ENCODE measurements around the gene ZFPM1. TPM values are rescaled to one million over a fixed set of nuclear protein-coding genes. Genes with fewer than 3 reads are reported as not detected.

Gene ZFPM1
- total and polyA plus RNA-seq, 2 experiments from 2014 or later = 0.53 to 2.2 TPM

- H3K36me3 ChIP-seq (ENCODE audit: insufficient read depth) = no peaks in the 10 kb centered on the region
- peaks cover 12% of the 10 kb centered on the region; the same call in 1 of the 2 replicates for H3F3A ChIP-seq (replicated peaks; ENCODE audit: low read depth)
- H3K27ac ChIP-seq (ENCODE audit: low read depth) = no peak overlapping the region
- H3K4me3 ChIP-seq = peak overlapping the region; percentile 97
- Mint-ChIP-seq H3K36me3 (ENCODE audit: low read depth) (peaks cover 2% of the 10 kb centered on the region; the same call in 1 of the 3 replicates), H3K4me3 (peak overlapping the region; percentile 82), H3K27ac (no peak overlapping the region), H3K27me3 (ENCODE audit: insufficient read depth, low read depth, poor library complexity) (peaks cover 14% of the 10 kb centered on the region), H3K9me3 (no peaks in the 10 kb centered on the region), H3K4me1 (peaks cover 13% of the 10 kb centered on the region)
- ATAC-seq = no peak
- no peaks in the 10 kb centered on the region for H3K27me3 ChIP-seq (ENCODE audit: insufficient read depth)
- no peaks in the 10 kb centered on the region for H3K9me2 ChIP-seq (ENCODE audit: insufficient read depth)
- peak overlapping the region; percentile 100 for H3K4me2 ChIP-seq
- peaks cover 8% of the 10 kb centered on the region for H3K4me1 ChIP-seq (ENCODE audit: insufficient read depth)
- TF ChIP-seq CREB1 (CRISPR knock-in tag; IDR thresholded peaks at IDR 0.05; ENCODE audit: low read depth) (no peak), STAT1 (IDR thresholded peaks at IDR 0.05; ENCODE audit: unreplicated experiment) (no peak), EZH2phosphoT487 (IDR thresholded peaks at IDR 0.05; ENCODE audit: unreplicated experiment) (no peak), ZNF114 (CRISPR knock-in tag; IDR thresholded peaks at IDR 0.05) (no peak), ZNF331 (CRISPR knock-in tag; IDR thresholded peaks at IDR 0.05; ENCODE audit: low read depth) (no peak), POLR2AphosphoS5 (IDR thresholded peaks at IDR 0.05; ENCODE audit: low read depth) (no peak), ZNF462 (CRISPR knock-in tag; IDR thresholded peaks at IDR 0.05) (no peak), EZH2 (IDR thresholded peaks at IDR 0.05; ENCODE audit: low read depth, unreplicated experiment) (no peak), NANOG (IDR thresholded peaks at IDR 0.05; ENCODE audit: borderline replicate concordance) (no peak), JUNB (IDR thresholded peaks at IDR 0.05; ENCODE audit: unreplicated experiment) (no peak)
- TF ChIP-seq, protein P1, sequence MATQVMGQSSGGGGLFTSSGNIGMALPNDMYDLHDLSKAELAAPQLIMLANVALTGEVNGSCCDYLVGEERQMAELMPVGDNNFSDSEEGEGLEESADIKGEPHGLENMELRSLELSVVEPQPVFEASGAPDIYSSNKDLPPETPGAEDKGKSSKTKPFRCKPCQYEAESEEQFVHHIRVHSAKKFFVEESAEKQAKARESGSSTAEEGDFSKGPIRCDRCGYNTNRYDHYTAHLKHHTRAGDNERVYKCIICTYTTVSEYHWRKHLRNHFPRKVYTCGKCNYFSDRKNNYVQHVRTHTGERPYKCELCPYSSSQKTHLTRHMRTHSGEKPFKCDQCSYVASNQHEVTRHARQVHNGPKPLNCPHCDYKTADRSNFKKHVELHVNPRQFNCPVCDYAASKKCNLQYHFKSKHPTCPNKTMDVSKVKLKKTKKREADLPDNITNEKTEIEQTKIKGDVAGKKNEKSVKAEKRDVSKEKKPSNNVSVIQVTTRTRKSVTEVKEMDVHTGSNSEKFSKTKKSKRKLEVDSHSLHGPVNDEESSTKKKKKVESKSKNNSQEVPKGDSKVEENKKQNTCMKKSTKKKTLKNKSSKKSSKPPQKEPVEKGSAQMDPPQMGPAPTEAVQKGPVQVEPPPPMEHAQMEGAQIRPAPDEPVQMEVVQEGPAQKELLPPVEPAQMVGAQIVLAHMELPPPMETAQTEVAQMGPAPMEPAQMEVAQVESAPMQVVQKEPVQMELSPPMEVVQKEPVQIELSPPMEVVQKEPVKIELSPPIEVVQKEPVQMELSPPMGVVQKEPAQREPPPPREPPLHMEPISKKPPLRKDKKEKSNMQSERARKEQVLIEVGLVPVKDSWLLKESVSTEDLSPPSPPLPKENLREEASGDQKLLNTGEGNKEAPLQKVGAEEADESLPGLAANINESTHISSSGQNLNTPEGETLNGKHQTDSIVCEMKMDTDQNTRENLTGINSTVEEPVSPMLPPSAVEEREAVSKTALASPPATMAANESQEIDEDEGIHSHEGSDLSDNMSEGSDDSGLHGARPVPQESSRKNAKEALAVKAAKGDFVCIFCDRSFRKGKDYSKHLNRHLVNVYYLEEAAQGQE (IDR thresholded peaks at IDR 0.05; ENCODE audit: unreplicated experiment) = no peak
- TF ChIP-seq, protein P2, sequence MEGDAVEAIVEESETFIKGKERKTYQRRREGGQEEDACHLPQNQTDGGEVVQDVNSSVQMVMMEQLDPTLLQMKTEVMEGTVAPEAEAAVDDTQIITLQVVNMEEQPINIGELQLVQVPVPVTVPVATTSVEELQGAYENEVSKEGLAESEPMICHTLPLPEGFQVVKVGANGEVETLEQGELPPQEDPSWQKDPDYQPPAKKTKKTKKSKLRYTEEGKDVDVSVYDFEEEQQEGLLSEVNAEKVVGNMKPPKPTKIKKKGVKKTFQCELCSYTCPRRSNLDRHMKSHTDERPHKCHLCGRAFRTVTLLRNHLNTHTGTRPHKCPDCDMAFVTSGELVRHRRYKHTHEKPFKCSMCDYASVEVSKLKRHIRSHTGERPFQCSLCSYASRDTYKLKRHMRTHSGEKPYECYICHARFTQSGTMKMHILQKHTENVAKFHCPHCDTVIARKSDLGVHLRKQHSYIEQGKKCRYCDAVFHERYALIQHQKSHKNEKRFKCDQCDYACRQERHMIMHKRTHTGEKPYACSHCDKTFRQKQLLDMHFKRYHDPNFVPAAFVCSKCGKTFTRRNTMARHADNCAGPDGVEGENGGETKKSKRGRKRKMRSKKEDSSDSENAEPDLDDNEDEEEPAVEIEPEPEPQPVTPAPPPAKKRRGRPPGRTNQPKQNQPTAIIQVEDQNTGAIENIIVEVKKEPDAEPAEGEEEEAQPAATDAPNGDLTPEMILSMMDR (conservative IDR thresholded peaks at IDR 0.05; ENCODE audit: low read depth in 2 of 2) = no peak
- TF ChIP-seq, protein P3, sequence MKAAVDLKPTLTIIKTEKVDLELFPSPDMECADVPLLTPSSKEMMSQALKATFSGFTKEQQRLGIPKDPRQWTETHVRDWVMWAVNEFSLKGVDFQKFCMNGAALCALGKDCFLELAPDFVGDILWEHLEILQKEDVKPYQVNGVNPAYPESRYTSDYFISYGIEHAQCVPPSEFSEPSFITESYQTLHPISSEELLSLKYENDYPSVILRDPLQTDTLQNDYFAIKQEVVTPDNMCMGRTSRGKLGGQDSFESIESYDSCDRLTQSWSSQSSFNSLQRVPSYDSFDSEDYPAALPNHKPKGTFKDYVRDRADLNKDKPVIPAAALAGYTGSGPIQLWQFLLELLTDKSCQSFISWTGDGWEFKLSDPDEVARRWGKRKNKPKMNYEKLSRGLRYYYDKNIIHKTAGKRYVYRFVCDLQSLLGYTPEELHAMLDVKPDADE (IDR thresholded peaks at IDR 0.05) = no peak
- no peak for DNase-seq (ENCODE audit: low spot score)
- H4K20me1 ChIP-seq (replicated peaks; ENCODE audit: insufficient read depth) = peaks cover 14% of the 10 kb centered on the region
- peaks cover 39% of the 10 kb centered on the region for H3K79me2 ChIP-seq (replicated peaks; ENCODE audit: insufficient read depth)
- H2AFZ ChIP-seq = peak overlapping the region; percentile 99; the same call in 1 of the 2 replicates
Measured at GRCh38 chr16:88568710-88569613, 115.9 kb downstream of the ZFPM1 start.

Data from GM23338 (cell line).